Measurements from ENCODE around the gene PRODH2. TPM values are rescaled to one million over a fixed set of nuclear protein-coding genes. Genes with fewer than 3 reads are reported as not detected.

PRODH2 gene
- total RNA-seq, 6 experiments from 2014 or later: 60.3 to 281 (median 134) TPM

DNA sequence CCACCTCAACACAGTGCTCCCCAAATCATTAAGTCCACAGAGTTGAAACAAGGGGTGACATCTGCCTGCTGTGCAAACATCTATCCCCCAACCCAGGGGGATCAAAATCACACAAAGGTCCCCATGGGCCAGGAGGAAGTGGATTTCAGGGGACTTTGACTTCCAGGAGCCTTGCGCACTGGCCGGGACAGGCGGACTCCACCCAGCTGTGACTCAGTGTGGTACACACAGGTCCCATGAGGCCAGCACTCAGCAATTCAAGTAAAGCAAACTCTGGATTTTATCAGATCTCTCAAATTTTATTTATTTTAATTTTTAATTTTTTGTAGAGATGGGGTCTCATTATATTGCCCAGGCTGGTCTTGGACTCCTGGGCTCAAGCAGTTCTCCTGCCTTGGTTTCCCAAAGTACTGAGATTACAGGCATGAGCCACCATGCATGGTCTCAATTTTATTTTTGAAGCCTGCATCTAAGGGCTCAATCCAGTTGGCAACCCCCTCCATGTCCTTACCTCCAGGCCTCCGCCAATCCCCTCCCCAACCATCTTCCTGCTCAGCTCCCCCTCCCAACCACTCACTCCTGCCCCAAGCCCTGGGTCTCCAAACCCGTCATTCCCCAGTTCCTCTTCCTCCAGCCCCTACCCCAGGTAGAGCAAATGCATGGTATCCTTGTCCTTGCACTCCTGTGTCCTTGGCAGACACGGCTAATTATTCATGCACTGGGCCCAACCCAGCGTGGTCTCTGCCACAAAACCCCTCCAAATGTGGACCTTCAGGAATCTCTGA, 19.1 kb downstream of the PRODH2 start:
- ATAC-seq: no peak
- no peaks in the 10 kb centered on the region for H3K9me3 ChIP-seq
- DNase-seq: no peak
- no peaks in the 10 kb centered on the region for H3K27me3 ChIP-seq
- no peak overlapping the region for H3K27ac ChIP-seq
- no peaks in the 10 kb centered on the region for H3K36me3 ChIP-seq
- H3K4me3 ChIP-seq: no peak overlapping the region
- intact Hi-C loops (cut with DNase I): no loop called here
- TF ChIP-seq, protein P1, sequence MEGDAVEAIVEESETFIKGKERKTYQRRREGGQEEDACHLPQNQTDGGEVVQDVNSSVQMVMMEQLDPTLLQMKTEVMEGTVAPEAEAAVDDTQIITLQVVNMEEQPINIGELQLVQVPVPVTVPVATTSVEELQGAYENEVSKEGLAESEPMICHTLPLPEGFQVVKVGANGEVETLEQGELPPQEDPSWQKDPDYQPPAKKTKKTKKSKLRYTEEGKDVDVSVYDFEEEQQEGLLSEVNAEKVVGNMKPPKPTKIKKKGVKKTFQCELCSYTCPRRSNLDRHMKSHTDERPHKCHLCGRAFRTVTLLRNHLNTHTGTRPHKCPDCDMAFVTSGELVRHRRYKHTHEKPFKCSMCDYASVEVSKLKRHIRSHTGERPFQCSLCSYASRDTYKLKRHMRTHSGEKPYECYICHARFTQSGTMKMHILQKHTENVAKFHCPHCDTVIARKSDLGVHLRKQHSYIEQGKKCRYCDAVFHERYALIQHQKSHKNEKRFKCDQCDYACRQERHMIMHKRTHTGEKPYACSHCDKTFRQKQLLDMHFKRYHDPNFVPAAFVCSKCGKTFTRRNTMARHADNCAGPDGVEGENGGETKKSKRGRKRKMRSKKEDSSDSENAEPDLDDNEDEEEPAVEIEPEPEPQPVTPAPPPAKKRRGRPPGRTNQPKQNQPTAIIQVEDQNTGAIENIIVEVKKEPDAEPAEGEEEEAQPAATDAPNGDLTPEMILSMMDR (IDR thresholded peaks at IDR 0.05): no peak
- no peak for TF ChIP-seq POLR2A (IDR thresholded peaks at IDR 0.05)
- peaks cover 0 to 4% (median 0%) of the 10 kb centered on the region in 4 donors for H3K4me1 ChIP-seq
- 79% methylated on average over 5 of the region's 7 CpGs for WGBS (ENCODE audit: insufficient coverage, low coverage, low lambda C conversion rate, missing lambda C conversion rate)

DNA sequence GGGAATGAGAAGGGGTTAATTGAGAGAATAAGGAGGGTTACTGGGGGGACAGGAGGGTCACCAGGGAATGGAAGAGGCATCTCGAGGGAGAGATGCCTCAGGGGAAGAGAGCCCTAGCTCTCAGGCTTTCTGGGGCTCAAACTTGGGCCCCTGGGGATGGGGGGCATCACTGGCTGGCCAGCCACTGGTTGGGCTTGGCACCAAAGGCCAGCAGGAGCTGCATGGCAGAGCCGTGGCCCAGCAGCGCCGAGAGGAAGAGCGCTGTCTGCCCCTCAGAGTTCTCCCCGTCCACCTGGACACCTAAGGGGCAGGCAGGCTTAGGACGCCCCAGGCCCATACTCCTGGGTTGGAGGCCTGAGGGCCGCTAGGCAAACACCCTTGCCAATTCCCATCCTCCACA, 19.8 kb downstream of the PRODH2 start:
- WGBS (ENCODE audit: insufficient coverage, low coverage, low lambda C conversion rate, missing lambda C conversion rate): 14% methylated on average over 1 of the region's 8 CpGs
- intact Hi-C loops (cut with DNase I): no loop called here

DNA sequence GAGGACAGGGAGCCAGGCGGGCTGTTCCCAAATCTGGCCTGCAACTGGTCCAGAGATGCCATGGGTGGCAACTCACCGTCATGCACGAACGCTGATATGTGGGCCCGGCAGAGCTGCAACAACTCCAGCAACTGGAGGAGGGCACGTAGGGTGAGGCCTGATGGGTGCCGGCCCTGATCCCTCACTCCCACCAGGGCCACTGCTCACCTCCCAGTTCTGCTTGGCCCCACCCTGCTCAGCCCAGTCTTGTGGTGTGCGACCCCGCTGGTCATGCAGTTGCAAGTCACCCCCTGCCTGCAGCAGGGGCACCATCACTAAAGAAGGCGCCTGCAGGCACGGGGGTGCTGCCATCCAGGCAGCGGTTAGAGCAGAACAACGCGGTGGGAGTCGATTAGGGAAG, 20.3 kb downstream of the PRODH2 start:
- H3K27me3 ChIP-seq: no peaks in the 10 kb centered on the region
- H3K4me1 ChIP-seq: peaks cover 0 to 4% (median 0%) of the 10 kb centered on the region in 4 donors
- WGBS (ENCODE audit: insufficient coverage, low coverage, low lambda C conversion rate, missing lambda C conversion rate): 87% methylated on average over 5 of the region's 15 CpGs
- H3K4me3 ChIP-seq: no peak overlapping the region
- no peak for ATAC-seq
- intact Hi-C loops (cut with DNase I): no loop called here
- H3K27ac ChIP-seq: no peak overlapping the region
- no peaks in the 10 kb centered on the region for H3K36me3 ChIP-seq
- no peaks in the 10 kb centered on the region for H3K9me3 ChIP-seq
- DNase-seq: peak in 1 of 3 donors; percentile 44
- TF ChIP-seq POLR2A (IDR thresholded peaks at IDR 0.05): no peak
- TF ChIP-seq, protein P1 (IDR thresholded peaks at IDR 0.05): no peak

More for the DNA sequence above, 19.8 kb downstream of the PRODH2 start:
- Histone ChIP-seq H3K4me1 (peaks cover 0 to 4% (median 0%) of the 10 kb centered on the region in 4 donors), H3K4me3 (no peak overlapping the region), H3K9me3 (no peaks in the 10 kb centered on the region), H3K36me3 (no peaks in the 10 kb centered on the region), H3K27me3 (no peaks in the 10 kb centered on the region), H3K27ac (no peak overlapping the region)
- DNase-seq (no peak), ATAC-seq (no peak)
- TF ChIP-seq POLR2A (IDR thresholded peaks at IDR 0.05): no peak
- TF ChIP-seq, protein P1 (IDR thresholded peaks at IDR 0.05): no peak

DNA sequence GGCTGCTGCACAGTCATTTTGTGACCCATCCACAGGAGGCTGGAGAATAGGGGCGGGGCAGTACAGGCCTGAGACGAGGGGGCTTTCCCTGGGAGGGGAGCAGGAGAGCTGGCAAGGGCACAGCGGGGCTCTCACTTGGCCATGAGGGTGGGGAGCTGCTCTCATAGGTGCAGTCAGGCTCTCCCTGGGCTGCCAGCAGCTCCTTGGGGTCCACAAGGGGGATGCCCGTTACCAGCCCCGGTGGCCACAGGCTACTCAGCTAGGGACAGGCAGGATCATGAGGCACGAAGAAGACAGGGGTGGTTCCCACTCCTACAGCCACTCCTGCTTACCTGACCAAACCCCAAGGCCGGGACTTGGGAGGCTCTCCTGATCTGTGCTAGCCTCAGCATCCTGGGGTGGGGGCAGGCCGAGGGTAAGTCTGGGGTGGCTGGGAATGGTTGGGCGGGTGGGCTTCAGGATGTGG, 20.8 kb downstream of the PRODH2 start:
- ATAC-seq (no peak), DNase-seq (no peak)
- H3K4me1 ChIP-seq: peaks cover 0 to 4% (median 0%) of the 10 kb centered on the region in 4 donors
- no peaks in the 10 kb centered on the region for H3K27me3 ChIP-seq
- intact Hi-C loops (cut with DNase I): no loop called here
- H3K9me3 ChIP-seq: no peaks in the 10 kb centered on the region
- H3K4me3 ChIP-seq: no peak overlapping the region
- 89% methylated on average over 5 of the region's 9 CpGs for WGBS (ENCODE audit: insufficient coverage, low coverage, low lambda C conversion rate, missing lambda C conversion rate)
- H3K36me3 ChIP-seq: no peaks in the 10 kb centered on the region
- H3K27ac ChIP-seq: no peak overlapping the region
- TF ChIP-seq, protein P1 (IDR thresholded peaks at IDR 0.05): no peak
- TF ChIP-seq POLR2A (IDR thresholded peaks at IDR 0.05): no peak

All from right lobe of liver (tissue), 6 donors.